ENCODE data around the gene SALL1.

Gene SALL1

DNA sequence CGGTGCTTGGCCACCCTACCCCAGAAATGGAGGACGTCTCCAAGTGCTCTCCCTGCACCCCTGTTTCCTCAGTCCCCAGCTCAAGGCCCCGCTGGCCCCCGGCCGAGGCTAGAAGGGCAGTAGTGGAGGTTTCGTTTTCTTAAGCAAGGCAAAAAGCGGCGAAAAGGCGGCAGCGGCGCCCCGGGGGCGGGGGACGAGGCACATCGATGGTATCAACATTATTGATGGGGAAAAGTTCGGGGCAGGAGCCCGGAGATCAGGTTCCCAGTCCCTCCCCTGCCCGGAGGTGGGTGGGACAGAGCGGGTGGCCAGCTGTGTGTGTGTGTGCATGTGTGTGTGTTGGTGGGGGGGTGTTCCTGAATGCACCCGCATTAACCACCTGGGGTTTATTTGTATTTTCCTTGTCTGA lies 4.1 kb upstream of the SALL1 start:
- no peaks in the 10 kb centered on the region for H3K36me3 ChIP-seq (ENCODE audit: control insufficient read depth, low read length)
- H3K9me2 ChIP-seq (replicated peaks; ENCODE audit: control insufficient read depth, low read length) = no peaks in the 10 kb centered on the region
- no peaks in the 10 kb centered on the region for H3F3A ChIP-seq (ENCODE audit: control insufficient read depth, insufficient read depth)
- H4K20me1 ChIP-seq (ENCODE audit: control insufficient read depth, insufficient read depth, low read depth, low read length) = no peaks in the 10 kb centered on the region
- no peaks in the 10 kb centered on the region for H3K27me3 ChIP-seq (ENCODE audit: control insufficient read depth, low read length)
- peaks cover 9% of the 10 kb centered on the region; the same call in 1 of the 2 replicates for H3K9me3 ChIP-seq (ENCODE audit: control insufficient read depth, insufficient read depth, low read length)
- H3K4me3 ChIP-seq (ENCODE audit: low read length) = no peak overlapping the region
- H3K4me2 ChIP-seq (ENCODE audit: low read length) = no peak overlapping the region
- H3K4me1 ChIP-seq (ENCODE audit: control insufficient read depth, low read length) = no peaks in the 10 kb centered on the region
- H3K79me2 ChIP-seq (ENCODE audit: control insufficient read depth, low read length) = no peaks in the 10 kb centered on the region
- no peak overlapping the region for H3K27ac ChIP-seq (ENCODE audit: low read depth, low read length)
- no peak for TF ChIP-seq EZH2phosphoT487 (IDR thresholded peaks at IDR 0.05; ENCODE audit: borderline replicate concordance, low read length)
- TF ChIP-seq, protein P1, sequence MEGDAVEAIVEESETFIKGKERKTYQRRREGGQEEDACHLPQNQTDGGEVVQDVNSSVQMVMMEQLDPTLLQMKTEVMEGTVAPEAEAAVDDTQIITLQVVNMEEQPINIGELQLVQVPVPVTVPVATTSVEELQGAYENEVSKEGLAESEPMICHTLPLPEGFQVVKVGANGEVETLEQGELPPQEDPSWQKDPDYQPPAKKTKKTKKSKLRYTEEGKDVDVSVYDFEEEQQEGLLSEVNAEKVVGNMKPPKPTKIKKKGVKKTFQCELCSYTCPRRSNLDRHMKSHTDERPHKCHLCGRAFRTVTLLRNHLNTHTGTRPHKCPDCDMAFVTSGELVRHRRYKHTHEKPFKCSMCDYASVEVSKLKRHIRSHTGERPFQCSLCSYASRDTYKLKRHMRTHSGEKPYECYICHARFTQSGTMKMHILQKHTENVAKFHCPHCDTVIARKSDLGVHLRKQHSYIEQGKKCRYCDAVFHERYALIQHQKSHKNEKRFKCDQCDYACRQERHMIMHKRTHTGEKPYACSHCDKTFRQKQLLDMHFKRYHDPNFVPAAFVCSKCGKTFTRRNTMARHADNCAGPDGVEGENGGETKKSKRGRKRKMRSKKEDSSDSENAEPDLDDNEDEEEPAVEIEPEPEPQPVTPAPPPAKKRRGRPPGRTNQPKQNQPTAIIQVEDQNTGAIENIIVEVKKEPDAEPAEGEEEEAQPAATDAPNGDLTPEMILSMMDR (IDR thresholded peaks at IDR 0.05; ENCODE audit: low read depth, low read length, poor library complexity, severe bottlenecking) = no peak

DNA sequence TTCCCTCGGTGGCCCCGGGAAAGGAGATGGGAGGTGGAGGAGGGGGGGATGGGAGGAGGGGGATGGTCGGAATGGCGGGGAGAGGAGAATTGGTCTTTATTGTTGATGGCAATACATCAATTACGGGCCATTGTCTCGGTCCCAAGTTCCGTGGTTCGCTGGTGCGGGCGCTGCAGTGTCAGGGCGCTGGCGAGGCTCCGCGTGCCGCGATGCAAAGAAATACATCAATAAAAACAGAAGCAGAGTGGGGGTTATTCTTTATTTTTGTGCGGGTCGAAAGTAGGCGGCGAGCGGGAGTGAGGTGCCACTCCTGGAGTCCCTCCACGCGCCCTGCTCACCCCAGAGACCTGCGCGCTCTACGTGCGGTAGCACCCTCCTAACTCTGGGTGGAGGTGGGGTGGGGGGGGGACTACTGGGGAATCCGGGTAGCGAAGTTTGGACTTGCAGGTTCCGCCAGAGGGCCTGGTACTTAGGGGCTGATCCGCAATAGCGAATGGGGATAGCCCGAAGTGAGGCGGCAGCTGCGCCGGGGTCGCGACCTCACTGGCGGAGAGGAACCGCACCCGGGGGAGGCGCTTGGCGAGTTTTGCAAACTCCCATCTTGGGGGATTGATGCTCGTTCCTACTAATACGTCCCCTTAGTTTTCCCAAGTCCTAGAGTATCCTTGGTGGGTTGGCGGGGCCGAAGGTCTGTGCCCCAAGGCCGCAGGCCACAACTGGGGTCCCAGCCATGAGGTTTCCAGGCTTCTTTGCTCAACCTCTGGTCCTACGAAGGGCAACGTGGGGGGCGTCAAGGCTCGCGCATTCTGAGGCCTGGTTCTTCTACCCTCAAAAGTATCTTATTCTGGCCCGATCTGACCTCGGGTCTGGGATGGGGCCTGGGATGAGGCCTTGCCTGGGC lies 3.5 kb upstream of the SALL1 start:
- no peak overlapping the region for H3K4me3 ChIP-seq (ENCODE audit: low read length)

DNA sequence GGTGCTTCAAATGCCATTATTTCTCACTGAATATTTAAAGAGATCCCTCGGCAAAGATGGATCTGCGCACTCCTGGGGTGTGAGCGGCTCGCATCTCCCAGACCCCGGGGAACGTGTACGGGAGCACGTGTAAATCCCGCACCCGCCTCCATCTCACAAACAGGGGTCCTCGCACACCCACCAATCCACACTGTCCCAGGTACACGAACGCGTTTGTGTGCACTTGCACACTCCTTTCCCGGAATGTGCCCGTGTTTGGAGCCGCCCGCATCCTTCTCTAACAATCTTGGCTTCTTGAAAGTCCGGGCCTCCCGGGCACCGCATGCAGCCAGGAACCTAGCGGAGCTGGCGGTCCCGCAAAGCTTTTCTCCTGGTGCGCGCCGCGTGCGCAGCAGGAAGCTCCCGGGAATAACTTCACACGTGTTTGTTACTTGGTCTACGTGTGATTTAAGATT lies 2.5 kb upstream of the SALL1 start:
- Histone ChIP-seq H3F3A (ENCODE audit: control insufficient read depth, insufficient read depth) (no peaks in the 10 kb centered on the region), H3K27ac (ENCODE audit: low read depth, low read length) (no peak overlapping the region), H3K36me3 (ENCODE audit: control insufficient read depth, low read length) (no peaks in the 10 kb centered on the region), H3K9me2 (replicated peaks; ENCODE audit: control insufficient read depth, low read length) (no peaks in the 10 kb centered on the region), H4K20me1 (ENCODE audit: control insufficient read depth, insufficient read depth, low read depth, low read length) (no peaks in the 10 kb centered on the region), H3K9me3 (ENCODE audit: control insufficient read depth, insufficient read depth, low read length) (peaks cover 11% of the 10 kb centered on the region; the same call in 1 of the 2 replicates), H3K27me3 (ENCODE audit: control insufficient read depth, low read length) (no peaks in the 10 kb centered on the region), H3K79me2 (ENCODE audit: control insufficient read depth, low read length) (no peaks in the 10 kb centered on the region), H3K4me3 (ENCODE audit: low read length) (no peak overlapping the region), H3K4me1 (ENCODE audit: control insufficient read depth, low read length) (no peaks in the 10 kb centered on the region), H3K4me2 (ENCODE audit: low read length) (no peak overlapping the region)
- no peak for TF ChIP-seq EZH2phosphoT487 (IDR thresholded peaks at IDR 0.05; ENCODE audit: borderline replicate concordance, low read length)
- TF ChIP-seq, protein P1 (IDR thresholded peaks at IDR 0.05; ENCODE audit: low read depth, low read length, poor library complexity, severe bottlenecking) = no peak

More for the DNA sequence above, 3.5 kb upstream of the SALL1 start:
- Histone ChIP-seq H3K9me3 (ENCODE audit: control insufficient read depth, insufficient read depth, low read length) (peaks cover 11% of the 10 kb centered on the region; the same call in 1 of the 2 replicates), H3K9me2 (replicated peaks; ENCODE audit: control insufficient read depth, low read length) (no peaks in the 10 kb centered on the region), H3K4me2 (ENCODE audit: low read length) (no peak overlapping the region), H3K27ac (ENCODE audit: low read depth, low read length) (no peak overlapping the region), H3F3A (ENCODE audit: control insufficient read depth, insufficient read depth) (no peaks in the 10 kb centered on the region), H3K4me1 (ENCODE audit: control insufficient read depth, low read length) (no peaks in the 10 kb centered on the region), H3K79me2 (ENCODE audit: control insufficient read depth, low read length) (no peaks in the 10 kb centered on the region), H3K27me3 (ENCODE audit: control insufficient read depth, low read length) (no peaks in the 10 kb centered on the region), H4K20me1 (ENCODE audit: control insufficient read depth, insufficient read depth, low read depth, low read length) (no peaks in the 10 kb centered on the region), H3K36me3 (ENCODE audit: control insufficient read depth, low read length) (no peaks in the 10 kb centered on the region)
- TF ChIP-seq, protein P1 (IDR thresholded peaks at IDR 0.05; ENCODE audit: low read depth, low read length, poor library complexity, severe bottlenecking) = no peak
- TF ChIP-seq EZH2phosphoT487 (IDR thresholded peaks at IDR 0.05; ENCODE audit: borderline replicate concordance, low read length) = no peak
